ENCODE data around the gene NEDD9.

The NEDD9 gene

DNA sequence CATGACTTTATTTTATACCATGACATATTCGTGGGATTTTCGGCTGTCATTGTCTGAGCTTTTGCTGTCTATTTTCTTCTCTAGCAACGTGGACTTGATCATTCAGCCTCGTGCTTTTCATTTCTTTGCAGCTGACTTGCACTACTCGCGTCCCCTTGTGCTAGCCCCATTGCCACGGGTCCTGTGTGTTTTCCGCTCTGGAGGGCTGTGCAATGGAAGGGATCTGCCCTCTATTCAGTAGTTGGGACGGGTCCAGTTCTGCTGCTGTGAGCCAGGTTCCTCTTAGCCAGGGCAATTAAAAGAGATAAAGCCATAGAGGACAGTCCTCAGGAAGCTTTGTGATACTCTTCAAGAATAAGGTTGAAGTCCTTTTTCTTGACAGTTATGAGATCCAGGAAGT is 17.6 kb downstream of the NEDD9 start:
- H3K9me3 ChIP-seq (ENCODE audit: insufficient read depth, low read depth, low read length) = no peaks in the 10 kb centered on the region
- H3K36me3 ChIP-seq (ENCODE audit: insufficient read depth, low read length) = no peaks in the 10 kb centered on the region
- no peaks in the 10 kb centered on the region for H4K20me1 ChIP-seq (ENCODE audit: insufficient read depth, low read length, poor library complexity, severe bottlenecking)
- no peaks in the 10 kb centered on the region for H3K9me2 ChIP-seq (replicated peaks; ENCODE audit: low read depth, low read length)
- no peaks in the 10 kb centered on the region for H3F3A ChIP-seq (ENCODE audit: low read depth)
- no peak overlapping the region for H2AFZ ChIP-seq (ENCODE audit: low read length)
- no peak overlapping the region for H3K4me2 ChIP-seq (ENCODE audit: low read depth, low read length, poor library complexity, severe bottlenecking)
- no peaks in the 10 kb centered on the region for H3K79me2 ChIP-seq (ENCODE audit: insufficient read depth, low read length)
- peaks cover 26% of the 10 kb centered on the region for H3K4me1 ChIP-seq (ENCODE audit: insufficient read depth, low read length, poor library complexity, severe bottlenecking)
- no peak overlapping the region for H3K9ac ChIP-seq (ENCODE audit: low read depth, low read length, poor library complexity, severe bottlenecking)
- TF ChIP-seq EZH2phosphoT487 (IDR thresholded peaks at IDR 0.05; ENCODE audit: borderline replicate concordance) (no peak), CTCF (conservative IDR thresholded peaks at IDR 0.05; ENCODE audit: low read length) (no peak)
- H3K27me3 ChIP-seq (ENCODE audit: insufficient read depth, low read length, poor library complexity, severe bottlenecking) = no peaks in the 10 kb centered on the region
- H3K4me3 ChIP-seq (ENCODE audit: low read length, poor library complexity, severe bottlenecking) = no peak overlapping the region

DNA sequence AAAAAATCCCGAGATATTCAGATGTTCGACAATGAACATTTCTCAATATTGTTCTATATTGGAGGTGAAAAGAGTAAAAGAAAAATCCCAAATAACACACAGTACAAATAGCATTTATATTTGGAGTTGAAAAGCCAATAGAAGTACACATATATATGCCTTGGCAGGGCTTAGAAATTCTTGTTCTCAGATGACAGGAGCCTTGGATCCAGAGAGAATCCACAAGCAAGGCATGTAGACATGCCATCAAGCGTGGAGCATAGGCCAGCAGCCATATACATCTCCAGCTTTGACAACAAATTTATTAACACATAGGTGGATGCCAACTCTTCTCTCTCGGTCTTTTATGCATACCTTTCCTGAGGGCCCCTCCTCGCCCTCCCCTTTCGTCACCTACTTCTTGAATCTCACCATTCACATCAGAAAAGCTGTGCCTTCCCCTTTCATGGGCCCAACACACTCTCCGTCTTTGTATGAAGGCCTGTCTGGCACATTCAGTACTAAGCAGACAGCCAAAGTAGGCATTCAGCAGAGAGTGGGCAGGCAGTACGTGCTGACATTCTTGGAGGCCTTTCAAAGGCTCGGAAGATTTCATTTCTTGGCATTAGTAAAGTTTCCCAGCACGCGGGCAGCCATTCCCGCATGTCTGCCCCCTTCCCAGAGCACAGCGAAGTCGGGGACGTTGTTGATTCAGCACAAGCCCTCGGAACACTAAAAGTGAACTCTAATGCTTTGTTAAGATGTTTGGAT is 18.2 kb downstream of the NEDD9 start:
- Histone ChIP-seq H3K4me1 (ENCODE audit: insufficient read depth, low read length, poor library complexity, severe bottlenecking) (peaks cover 26% of the 10 kb centered on the region), H3K4me3 (ENCODE audit: low read length, poor library complexity, severe bottlenecking) (no peak overlapping the region), H3K27me3 (ENCODE audit: insufficient read depth, low read length, poor library complexity, severe bottlenecking) (no peaks in the 10 kb centered on the region), H3K79me2 (ENCODE audit: insufficient read depth, low read length) (no peaks in the 10 kb centered on the region), H3F3A (ENCODE audit: low read depth) (no peaks in the 10 kb centered on the region), H4K20me1 (ENCODE audit: insufficient read depth, low read length, poor library complexity, severe bottlenecking) (no peaks in the 10 kb centered on the region), H3K4me2 (ENCODE audit: low read depth, low read length, poor library complexity, severe bottlenecking) (no peak overlapping the region), H3K9me2 (replicated peaks; ENCODE audit: low read depth, low read length) (no peaks in the 10 kb centered on the region), H3K9ac (ENCODE audit: low read depth, low read length, poor library complexity, severe bottlenecking) (no peak overlapping the region), H3K9me3 (ENCODE audit: insufficient read depth, low read depth, low read length) (no peaks in the 10 kb centered on the region), H2AFZ (ENCODE audit: low read length) (no peak overlapping the region), H3K36me3 (ENCODE audit: insufficient read depth, low read length) (no peaks in the 10 kb centered on the region)
- no peak for TF ChIP-seq CTCF (conservative IDR thresholded peaks at IDR 0.05; ENCODE audit: low read length)
- TF ChIP-seq EZH2phosphoT487 (IDR thresholded peaks at IDR 0.05; ENCODE audit: borderline replicate concordance) = no peak

DNA sequence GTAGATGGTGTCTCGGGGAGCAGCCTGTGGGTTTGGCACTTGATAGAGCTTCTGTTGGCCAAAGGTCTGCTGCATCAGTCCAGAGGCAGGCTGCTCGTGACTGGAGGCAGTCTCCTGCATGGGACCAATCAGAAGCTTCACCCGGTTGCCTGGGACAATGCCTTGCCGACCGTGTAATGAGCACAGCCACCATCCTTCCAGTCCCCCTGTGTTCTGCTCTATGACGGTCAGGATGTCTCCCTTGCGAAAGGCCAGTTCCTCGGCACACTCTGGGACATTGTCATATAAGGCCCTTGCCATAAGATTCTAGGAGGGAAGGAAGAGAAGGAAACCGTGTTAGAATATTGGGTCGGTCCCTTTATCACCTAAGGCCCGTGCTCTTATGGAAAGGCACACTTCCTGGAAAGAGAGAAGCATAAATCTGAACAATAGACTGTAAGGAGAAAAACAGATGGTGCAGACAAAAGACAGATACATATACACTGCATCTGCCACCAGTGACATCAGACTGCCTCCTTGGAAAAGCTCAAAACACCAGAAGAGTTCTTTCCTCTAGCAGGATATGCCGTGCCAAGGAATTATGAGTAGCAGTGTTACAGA is 18.9 kb downstream of the NEDD9 start:
- Histone ChIP-seq H4K20me1 (ENCODE audit: insufficient read depth, low read length, poor library complexity, severe bottlenecking) (no peaks in the 10 kb centered on the region), H3K9ac (ENCODE audit: low read depth, low read length, poor library complexity, severe bottlenecking) (no peak overlapping the region), H3F3A (ENCODE audit: low read depth) (no peaks in the 10 kb centered on the region), H3K4me1 (ENCODE audit: insufficient read depth, low read length, poor library complexity, severe bottlenecking) (peaks cover 30% of the 10 kb centered on the region), H3K4me2 (ENCODE audit: low read depth, low read length, poor library complexity, severe bottlenecking) (no peak overlapping the region), H2AFZ (ENCODE audit: low read length) (no peak overlapping the region), H3K79me2 (ENCODE audit: insufficient read depth, low read length) (no peaks in the 10 kb centered on the region), H3K36me3 (ENCODE audit: insufficient read depth, low read length) (no peaks in the 10 kb centered on the region), H3K4me3 (ENCODE audit: low read length, poor library complexity, severe bottlenecking) (no peak overlapping the region), H3K9me3 (ENCODE audit: insufficient read depth, low read depth, low read length) (no peaks in the 10 kb centered on the region), H3K9me2 (replicated peaks; ENCODE audit: low read depth, low read length) (no peaks in the 10 kb centered on the region), H3K27me3 (ENCODE audit: insufficient read depth, low read length, poor library complexity, severe bottlenecking) (no peaks in the 10 kb centered on the region)
- TF ChIP-seq CTCF (conservative IDR thresholded peaks at IDR 0.05; ENCODE audit: low read length) = no peak
- no peak for TF ChIP-seq EZH2phosphoT487 (IDR thresholded peaks at IDR 0.05; ENCODE audit: borderline replicate concordance)
